T-helper 1 cell treated with Interleukin-12 subunit alpha and Interleukin-12 subunit beta and Interleukin-4 antibody, amounts not matched to agents 30 μg/mL and 1 μg/mL, for 36 hours (primary cell): Measurements from ENCODE around the gene CADM1.

Experiments
- H3K27ac Mint-ChIP-seq: one replicate; pipeline ENCODE4 v1.8.0; 2021; ENCODE audit warnings: mild to moderate bottlenecking, mixed read lengths
- H3K27me3 Mint-ChIP-seq: one replicate; pipeline ENCODE4 v1.8.0; 2021; ENCODE audit warnings: low read depth, mixed read lengths
- H3K36me3 Mint-ChIP-seq: one replicate; pipeline ENCODE4 v1.8.0; 2021; ENCODE audit warnings: low read depth, mixed read lengths
- H3K4me1 Mint-ChIP-seq: one replicate; pipeline ENCODE4 v1.8.0; 2021; ENCODE audit warnings: low read depth, mixed read lengths
- H3K4me3 Mint-ChIP-seq: one replicate; pipeline ENCODE4 v1.8.0; 2021; ENCODE audit warnings: mild to moderate bottlenecking, moderate library complexity, mixed read lengths
- H3K9me3 Mint-ChIP-seq: one replicate; pipeline ENCODE4 v1.8.0; 2021; ENCODE audit warnings: mixed read lengths

CADM1 gene

DNA sequence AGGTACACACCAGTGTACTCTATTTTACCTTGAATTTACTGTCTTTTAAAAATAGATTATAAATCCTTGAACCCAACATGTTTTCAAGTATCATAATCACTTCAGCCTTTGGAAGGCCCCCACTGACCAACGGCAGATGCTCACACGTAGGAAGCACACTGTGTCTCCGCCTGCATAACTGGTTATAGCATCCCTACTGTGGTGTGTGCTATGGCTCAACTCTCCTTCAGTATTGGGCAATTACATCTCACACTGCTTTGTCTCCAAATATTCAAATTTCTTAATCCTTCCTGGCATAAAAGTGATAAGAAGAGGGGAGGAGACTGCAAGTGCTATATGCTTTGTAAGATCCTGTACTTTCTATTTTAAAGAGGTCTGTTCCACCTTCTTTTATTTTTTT, 165.7 kb downstream of the CADM1 start:
- Mint-ChIP-seq H3K9me3 (no peaks in the 10 kb centered on the region), H3K27me3 (no peaks in the 10 kb centered on the region), H3K27ac (no peak overlapping the region), H3K4me3 (no peak overlapping the region), H3K36me3 (no peaks in the 10 kb centered on the region), H3K4me1 (no peaks in the 10 kb centered on the region)

DNA sequence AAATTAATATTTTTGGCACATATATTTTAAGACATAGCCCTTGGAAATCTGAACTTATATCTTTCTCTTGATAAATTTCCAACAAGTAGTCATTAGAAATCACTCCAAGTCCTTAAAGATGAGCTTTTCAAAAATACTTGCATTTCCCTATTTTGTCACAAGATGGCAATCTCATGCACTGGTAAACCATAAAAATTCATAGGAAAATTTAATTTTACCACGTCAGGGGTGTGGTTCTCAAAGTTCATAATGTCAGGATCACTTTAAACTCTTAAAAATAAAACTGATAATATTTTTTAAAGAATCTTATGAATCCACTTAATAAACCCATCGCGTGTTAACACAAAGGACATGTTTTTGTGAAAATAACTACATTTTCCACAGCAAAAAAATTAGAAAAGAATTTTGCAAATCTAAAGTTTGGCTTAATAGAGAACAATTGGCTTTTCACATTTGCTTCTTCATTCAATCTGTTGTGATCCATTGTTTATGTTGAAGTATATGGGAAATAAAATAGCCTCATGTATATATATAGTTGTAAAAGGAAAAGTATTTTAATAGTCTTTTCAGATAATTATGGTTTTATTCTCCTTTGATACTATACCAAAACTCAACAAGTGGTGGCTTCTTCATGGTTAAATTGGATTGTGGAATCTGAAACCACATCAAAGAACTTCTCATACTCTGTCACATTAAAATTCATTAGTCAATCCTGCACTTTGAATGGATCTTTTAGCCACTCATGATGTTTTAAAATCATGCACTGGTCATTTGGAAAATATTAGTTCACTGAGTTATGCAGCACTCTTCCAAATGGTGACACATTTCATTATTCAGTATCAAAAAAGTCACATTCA, 169.1 kb downstream of the CADM1 start:
- Mint-ChIP-seq H3K27ac (no peak overlapping the region), H3K36me3 (no peaks in the 10 kb centered on the region), H3K9me3 (no peaks in the 10 kb centered on the region), H3K27me3 (no peaks in the 10 kb centered on the region), H3K4me3 (no peak overlapping the region), H3K4me1 (no peaks in the 10 kb centered on the region)

DNA sequence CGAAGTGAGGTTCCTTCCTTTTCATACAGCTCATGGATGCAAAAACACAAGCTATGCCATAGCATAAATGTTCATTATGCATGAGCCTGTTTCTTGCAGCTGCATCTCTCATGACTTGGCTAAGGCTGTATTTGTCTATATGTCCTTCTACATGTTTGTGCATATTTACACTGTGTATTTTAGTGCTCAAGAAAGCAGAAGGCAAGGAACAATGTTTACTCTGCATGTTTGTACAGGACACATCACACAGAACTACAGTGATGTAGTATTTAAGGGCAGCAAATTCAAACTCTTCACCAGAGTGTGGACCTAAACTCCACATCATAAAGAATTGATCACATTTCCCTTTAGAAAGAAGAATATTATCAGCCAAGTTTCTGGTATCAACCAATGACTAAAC, 170.3 kb downstream of the CADM1 start:
- Mint-ChIP-seq H3K27ac (no peak overlapping the region), H3K36me3 (no peaks in the 10 kb centered on the region), H3K4me1 (no peaks in the 10 kb centered on the region), H3K9me3 (no peaks in the 10 kb centered on the region), H3K4me3 (no peak overlapping the region), H3K27me3 (no peaks in the 10 kb centered on the region)

DNA sequence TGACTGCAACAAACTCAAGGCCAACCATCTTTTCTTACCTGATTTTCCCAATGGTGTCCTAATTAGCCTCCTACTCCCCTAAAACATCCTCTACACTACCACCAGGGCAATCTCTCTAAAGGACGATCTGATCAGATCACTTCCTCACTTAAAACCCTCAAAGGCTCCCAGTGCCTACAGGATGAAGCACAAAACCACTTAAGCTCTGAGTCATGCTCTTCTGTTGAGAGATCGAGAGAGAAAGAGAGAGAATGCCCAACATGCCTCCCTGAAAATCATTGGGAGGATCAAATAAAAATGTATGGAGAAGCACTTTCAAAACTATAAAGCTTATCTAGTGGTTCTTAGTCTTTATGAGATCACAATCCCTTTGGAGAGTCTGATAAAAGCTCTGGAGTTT, 171.1 kb downstream of the CADM1 start:
- Mint-ChIP-seq H3K9me3 (no peaks in the 10 kb centered on the region), H3K27ac (no peak overlapping the region), H3K4me3 (no peak overlapping the region), H3K27me3 (no peaks in the 10 kb centered on the region), H3K4me1 (no peaks in the 10 kb centered on the region), H3K36me3 (no peaks in the 10 kb centered on the region)

DNA sequence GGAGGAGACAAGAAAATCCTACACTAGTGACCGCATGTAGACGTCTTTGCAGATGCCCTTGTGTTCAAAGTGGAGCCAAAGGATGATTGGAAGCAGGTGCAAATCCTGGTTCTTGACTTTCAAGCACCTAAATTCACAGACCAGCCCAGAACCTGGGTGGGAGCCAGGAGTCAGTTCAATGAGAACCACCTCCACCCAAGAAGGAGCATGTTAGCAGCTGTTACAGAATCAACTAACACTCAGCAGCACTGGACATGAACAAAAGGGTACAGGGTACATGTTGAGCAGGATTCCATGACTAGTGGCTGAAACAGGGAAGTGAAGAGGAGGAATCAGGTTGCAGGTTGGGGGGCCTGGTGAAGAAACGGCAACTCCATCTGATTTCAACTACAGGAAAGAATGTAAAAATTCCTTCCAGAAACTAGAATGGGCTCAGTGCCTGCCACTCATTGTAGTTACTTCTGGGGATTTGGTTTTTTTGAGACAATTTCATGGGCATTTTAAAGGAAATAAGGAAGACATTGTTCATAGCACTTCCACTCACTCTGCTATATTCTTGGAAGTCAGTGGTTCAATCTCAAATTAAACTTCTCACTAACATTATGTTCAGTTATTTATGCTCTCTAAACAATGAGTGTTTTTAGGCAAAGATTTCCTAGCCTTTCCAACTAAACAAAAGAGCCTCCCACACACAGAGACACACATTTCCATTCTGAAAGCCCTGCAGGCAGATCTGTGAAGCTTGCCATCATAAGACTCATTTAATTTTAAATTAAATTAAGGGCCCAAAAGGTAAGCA, 173.3 kb downstream of the CADM1 start:
- H3K4me3 Mint-ChIP-seq = no peak overlapping the region

DNA sequence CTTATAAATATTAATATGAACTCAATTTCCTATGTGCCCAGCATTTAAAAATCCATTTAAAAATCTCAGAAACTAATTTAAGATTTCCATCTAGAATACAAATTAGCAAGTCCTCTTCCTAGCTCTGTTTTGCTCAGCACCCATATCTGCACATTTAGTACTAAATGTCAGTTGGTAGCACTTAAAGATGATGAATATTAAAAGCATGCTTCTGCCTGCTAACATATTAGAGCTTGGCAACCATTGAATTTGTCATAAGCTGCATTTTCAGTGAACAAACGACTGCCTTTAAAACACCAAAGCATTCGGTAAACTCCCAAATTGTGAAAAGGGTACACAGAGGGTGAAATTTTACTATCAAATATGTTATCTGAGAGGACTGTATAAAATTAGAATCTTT, 177.7 kb downstream of the CADM1 start:
- H3K9me3 Mint-ChIP-seq = no peaks in the 10 kb centered on the region
- H3K27me3 Mint-ChIP-seq = peaks cover 14% of the 10 kb centered on the region
- peaks cover 7% of the 10 kb centered on the region for H3K4me1 Mint-ChIP-seq
- no peaks in the 10 kb centered on the region for H3K36me3 Mint-ChIP-seq
- H3K4me3 Mint-ChIP-seq = no peak overlapping the region
- H3K27ac Mint-ChIP-seq = no peak overlapping the region

More for the DNA sequence above, 173.3 kb downstream of the CADM1 start:
- no peaks in the 10 kb centered on the region for H3K9me3 Mint-ChIP-seq
- no peak overlapping the region for H3K27ac Mint-ChIP-seq
- H3K27me3 Mint-ChIP-seq = peaks cover 3% of the 10 kb centered on the region
- H3K4me1 Mint-ChIP-seq = no peaks in the 10 kb centered on the region
- no peaks in the 10 kb centered on the region for H3K36me3 Mint-ChIP-seq

DNA sequence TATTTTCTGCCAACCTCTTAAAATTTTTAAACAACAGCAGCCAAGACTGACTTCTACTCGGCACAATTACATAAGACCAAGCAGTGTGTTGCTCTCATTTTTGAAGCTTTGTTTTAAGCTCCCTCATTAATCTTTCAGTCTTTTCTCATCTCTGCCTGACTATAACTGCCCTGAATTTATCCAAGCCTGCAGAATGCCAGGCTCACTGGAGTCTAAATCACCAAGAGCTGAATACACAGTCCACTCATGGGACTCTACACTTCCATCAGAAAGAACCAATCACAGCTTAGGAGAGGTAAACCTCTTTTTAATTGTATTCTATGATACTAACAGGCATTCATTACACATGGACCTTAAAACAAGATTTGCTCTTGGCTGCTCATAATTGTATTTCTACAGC, 178.7 kb downstream of the CADM1 start:
- H3K4me3 Mint-ChIP-seq = no peak overlapping the region
- H3K4me1 Mint-ChIP-seq = peaks cover 7% of the 10 kb centered on the region
- peaks cover 14% of the 10 kb centered on the region for H3K27me3 Mint-ChIP-seq
- no peaks in the 10 kb centered on the region for H3K9me3 Mint-ChIP-seq
- H3K27ac Mint-ChIP-seq = no peak overlapping the region
- no peaks in the 10 kb centered on the region for H3K36me3 Mint-ChIP-seq

DNA sequence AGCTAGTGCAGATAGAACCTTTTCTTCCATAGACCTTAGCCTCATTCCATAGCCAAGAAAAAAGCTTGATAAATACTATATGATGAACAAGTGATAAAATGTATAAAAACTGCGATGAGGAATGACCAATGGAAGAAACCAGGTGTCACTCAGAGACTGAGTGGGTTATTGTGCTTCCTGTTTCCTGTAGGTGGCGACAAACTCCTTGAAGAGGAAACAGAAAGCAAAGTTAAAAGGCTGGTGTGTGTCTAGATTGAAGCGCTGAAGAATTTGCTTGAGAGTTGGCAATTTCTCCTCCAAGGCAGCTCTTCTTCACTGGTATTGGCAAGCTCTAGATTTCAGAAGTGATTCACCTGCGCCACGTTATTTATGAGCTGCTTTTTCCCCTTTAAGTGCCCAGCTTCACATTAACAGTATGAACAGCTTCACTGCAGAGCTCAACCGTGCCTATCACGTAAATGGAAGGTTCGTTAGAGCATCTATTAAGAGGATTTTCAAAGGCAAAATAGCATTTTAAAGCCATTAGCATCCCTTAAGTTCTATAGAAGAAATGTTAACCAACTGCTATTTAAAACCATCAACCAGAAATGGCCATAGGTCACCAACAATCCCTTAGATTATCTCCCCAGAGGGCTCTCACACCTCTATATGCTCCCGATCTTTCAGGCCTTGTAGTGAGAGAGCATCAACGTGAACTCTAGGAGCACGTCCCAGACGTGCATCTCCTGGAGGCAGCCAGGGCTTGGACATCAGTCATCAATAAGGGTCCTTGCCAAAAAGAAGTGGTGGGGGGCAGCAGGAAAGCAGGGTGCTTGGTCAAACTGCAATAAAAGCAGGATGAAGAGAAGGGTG, 179.4 kb downstream of the CADM1 start:
- Mint-ChIP-seq H3K9me3 (no peaks in the 10 kb centered on the region), H3K4me1 (peaks cover 7% of the 10 kb centered on the region), H3K4me3 (no peak overlapping the region), H3K27ac (peak overlapping the region; percentile 69), H3K36me3 (no peaks in the 10 kb centered on the region), H3K27me3 (peaks cover 14% of the 10 kb centered on the region)

DNA sequence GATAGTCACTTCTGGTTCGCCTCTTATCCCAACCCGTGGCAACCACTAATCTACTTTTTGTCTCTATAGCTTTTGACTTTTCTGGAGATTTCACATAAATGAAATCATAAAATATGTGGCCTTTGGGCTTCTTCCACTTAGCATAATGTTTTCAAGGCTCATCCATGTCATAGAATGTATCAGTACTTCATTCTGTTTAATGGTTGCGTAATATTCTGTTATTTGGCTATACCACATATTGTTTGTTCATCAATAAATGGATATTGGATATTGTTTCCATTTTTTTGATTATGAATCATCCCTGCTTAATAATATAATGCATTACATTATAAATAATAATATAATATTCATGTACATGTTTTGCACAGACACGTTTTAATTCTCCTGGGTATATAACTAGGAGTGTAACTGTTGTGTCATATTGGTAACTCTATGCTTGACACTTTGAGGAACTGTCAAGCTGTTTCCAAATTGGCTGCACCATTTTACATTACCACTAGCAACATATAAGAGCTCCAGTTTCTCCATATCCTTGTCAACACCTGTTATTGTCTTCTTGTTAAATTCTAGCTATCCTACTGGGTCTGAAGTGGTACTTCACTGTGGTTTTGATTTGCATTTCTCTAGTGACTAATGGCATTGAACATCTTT, 181.5 kb downstream of the CADM1 start:
- Mint-ChIP-seq H3K36me3 (no peaks in the 10 kb centered on the region), H3K4me1 (peaks cover 7% of the 10 kb centered on the region), H3K27me3 (peaks cover 14% of the 10 kb centered on the region), H3K27ac (no peak overlapping the region), H3K9me3 (no peaks in the 10 kb centered on the region), H3K4me3 (no peak overlapping the region)

DNA sequence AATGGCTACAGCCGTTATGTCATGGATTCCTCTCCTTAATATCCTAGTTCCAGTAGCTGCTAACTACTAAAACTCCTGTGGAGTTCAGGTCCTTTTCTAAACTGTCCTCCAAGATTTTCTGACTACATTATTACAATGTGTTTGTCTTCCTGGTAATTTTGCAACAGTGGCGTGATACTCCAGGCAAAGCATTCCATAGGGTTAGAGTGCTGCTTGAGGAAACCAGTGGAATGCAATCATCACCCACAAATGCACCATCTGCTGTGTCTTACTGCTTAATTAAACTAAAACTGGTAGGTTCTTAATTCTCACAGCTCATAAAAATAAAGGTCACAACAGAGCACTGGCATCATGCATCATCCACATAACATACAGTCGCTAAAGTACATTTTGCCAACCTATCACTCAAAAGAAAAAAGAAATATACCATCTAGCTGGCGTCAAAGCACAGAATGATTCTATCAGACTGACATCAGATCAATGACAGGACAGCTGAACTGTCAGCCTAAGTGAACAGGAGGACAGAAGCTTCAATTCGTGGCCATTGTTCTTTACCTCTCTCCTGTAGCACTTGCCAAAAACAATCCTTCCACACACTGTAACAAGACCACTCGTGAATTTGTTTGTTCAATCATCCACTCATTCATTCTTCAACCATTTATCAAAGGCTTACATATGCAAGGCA, 182.5 kb downstream of the CADM1 start:
- no peaks in the 10 kb centered on the region for H3K9me3 Mint-ChIP-seq
- H3K4me3 Mint-ChIP-seq = no peak overlapping the region
- H3K27ac Mint-ChIP-seq = no peak overlapping the region
- no peaks in the 10 kb centered on the region for H3K36me3 Mint-ChIP-seq
- H3K4me1 Mint-ChIP-seq = peaks cover 7% of the 10 kb centered on the region
- peaks cover 11% of the 10 kb centered on the region for H3K27me3 Mint-ChIP-seq

DNA sequence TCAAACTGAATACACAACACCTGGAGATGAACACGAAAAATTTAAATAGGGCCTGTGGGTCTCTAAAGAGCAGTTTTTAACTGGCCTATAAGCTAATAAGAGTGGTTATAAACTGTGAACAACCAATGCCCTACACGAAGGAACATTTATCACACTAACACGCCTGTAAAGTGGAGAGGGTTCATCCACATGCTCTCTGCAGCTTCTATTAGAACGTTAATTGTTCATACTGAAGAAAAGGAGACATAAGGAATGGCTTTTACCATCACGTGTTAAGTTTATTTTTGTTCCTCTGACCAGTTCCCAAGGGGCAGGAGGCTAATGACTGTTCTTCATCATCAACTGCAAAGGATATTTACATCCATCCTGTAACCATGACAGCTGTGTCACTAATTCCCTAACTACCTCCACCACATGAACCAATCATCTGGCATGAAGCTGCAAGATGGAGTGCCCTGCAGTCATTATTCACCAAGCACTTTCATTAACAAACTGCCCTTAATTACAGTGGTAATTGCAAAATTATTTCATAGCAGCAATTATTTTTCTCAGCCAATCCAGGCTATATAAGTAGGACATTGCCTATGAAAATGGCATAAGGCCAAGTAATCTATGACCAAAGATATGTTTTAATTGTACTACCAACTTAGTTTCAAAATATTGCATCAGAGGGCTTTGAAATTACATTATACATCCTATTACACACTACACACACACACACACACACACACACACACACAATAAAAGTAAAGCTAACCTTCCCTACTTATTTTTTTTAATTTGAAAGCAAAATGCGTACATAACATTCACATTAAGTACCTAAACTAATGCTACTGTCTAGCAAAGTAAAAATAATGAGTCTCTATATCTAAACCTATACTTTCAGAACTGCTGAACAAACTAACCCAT, 186.7 kb downstream of the CADM1 start:
- no peaks in the 10 kb centered on the region for H3K9me3 Mint-ChIP-seq
- H3K27ac Mint-ChIP-seq = no peak overlapping the region
- no peaks in the 10 kb centered on the region for H3K4me1 Mint-ChIP-seq
- no peaks in the 10 kb centered on the region for H3K36me3 Mint-ChIP-seq
- H3K4me3 Mint-ChIP-seq = no peak overlapping the region
- peaks cover 24% of the 10 kb centered on the region for H3K27me3 Mint-ChIP-seq

DNA sequence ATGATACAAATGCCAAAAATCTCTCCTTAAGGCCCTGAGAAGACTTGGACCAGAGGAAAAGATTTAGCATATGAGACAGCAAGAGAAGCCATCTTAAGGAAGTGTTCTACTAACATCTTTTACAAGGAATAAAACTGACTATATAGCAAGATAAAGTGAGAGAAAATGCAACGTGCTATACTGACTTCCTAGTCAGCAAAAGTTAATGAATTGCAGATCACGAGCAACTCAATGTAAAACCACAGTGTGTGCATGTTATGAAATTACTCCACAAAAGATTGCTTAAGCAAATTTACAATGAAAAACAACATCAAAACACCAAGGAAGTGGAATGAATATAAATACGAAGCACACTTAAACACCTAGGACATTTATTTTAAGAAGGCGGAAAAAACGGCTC, 187.5 kb downstream of the CADM1 start:
- no peaks in the 10 kb centered on the region for H3K9me3 Mint-ChIP-seq
- no peaks in the 10 kb centered on the region for H3K4me1 Mint-ChIP-seq
- no peak overlapping the region for H3K27ac Mint-ChIP-seq
- no peaks in the 10 kb centered on the region for H3K36me3 Mint-ChIP-seq
- peaks cover 30% of the 10 kb centered on the region for H3K27me3 Mint-ChIP-seq
- H3K4me3 Mint-ChIP-seq = no peak overlapping the region

DNA sequence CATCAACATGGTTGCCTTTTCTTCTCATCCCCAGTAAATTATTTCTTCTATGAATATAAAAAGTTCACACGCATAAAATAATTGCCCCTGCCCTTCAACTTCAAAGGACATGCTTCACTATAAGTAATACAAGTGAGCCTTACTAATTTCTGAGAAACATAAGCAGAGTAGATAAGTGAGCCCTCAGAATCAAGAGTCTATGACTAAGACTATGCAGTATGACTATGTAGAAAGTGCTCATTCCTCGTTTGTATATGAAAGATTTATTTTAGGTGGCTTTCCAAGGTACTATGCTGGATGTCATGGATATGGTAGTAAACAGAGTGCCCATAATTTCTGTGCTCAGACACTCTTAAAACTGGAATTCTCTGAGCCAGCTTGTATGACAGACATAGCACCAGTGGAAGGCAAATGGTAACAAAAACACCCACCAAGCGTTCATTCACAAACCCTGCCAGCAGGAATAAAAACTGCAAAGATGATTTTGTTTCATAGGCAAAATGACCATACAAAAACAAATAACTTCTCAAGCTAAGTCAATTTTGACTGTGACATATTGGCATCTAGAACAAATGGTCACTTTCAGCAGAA, 189.8 kb downstream of the CADM1 start:
- Mint-ChIP-seq H3K4me3 (no peak overlapping the region), H3K4me1 (no peaks in the 10 kb centered on the region), H3K9me3 (no peaks in the 10 kb centered on the region), H3K27ac (no peak overlapping the region), H3K36me3 (no peaks in the 10 kb centered on the region), H3K27me3 (peaks cover 30% of the 10 kb centered on the region)
